ENCODE results near the gene REC8. TPM values are rescaled to one million over a fixed set of nuclear protein-coding genes. Genes with fewer than 3 reads are reported as not detected.
A peak's percentile ranks its signal among the peaks of the same experiment; 100 is the strongest.

The REC8 gene
- total and polyA plus RNA-seq, 10 of the 15 experiments (the other 5 are each of a cell fraction or from before 2014, with no cell fraction given) = 4.2 to 76.9 (median 29.1) TPM

Small RNAs within 50 kb of the gene (microRNA-seq; reads per million reads assigned to microRNA genes)
- gene MIR7703 = not detected

Small RNAs within 50 kb of the gene (small RNA-seq; reads per million reads assigned to genes)
- gene AL136295.4 = not detected
- not detected for gene CHMP4A
- gene IPO4 = 0.55 reads per million, percentile 11 among the genes with 10 or more reads in this experiment
- gene IRF9 = 0.31 reads per million
- gene MDP1 = 0.20 reads per million
- 0.82 reads per million, percentile 25 among the genes with 10 or more reads in this experiment for gene RNA5SP383

Other genes with a start within 250 kb of the REC8 start
Only the 7 nearest of the 32 such genes appear.
- 39.5 and 42.6 TPM in 2 replicates for gene EMC9, start 30.5 kb upstream of the REC8 start, total RNA-seq (2014; rRNA removed)
- gene EMC9, start 30.5 kb upstream of the REC8 start, total RNA-seq (2014; rRNA removed; fragmentation: Illumina TruSeq; extraction: Trizol) = 15.8 and 20.2 TPM in 2 replicates
- 40.9 and 45.7 TPM in 2 replicates for gene EMC9, start 30.5 kb upstream of the REC8 start, total RNA-seq (2021)
- gene EMC9, start 30.5 kb upstream of the REC8 start, polyA plus RNA-seq (2011; rRNA removed) = 11.6 and 18.1 TPM in 2 replicates
- gene EMC9, start 30.5 kb upstream of the REC8 start, polyA plus RNA-seq (2014; fragmentation: Illumina TruSeq; extraction: Trizol) = 10.6 and 15.3 TPM in 2 replicates
- 10 to 100 TPM; 15.5 to 17.8 TPM for gene EMC9, start 30.5 kb upstream of the REC8 start, polyA plus RNA-seq (2014; fragmentation: Nextera tagmentation; extraction: Ambion mirVana)
- gene EMC9, start 30.5 kb upstream of the REC8 start, polyA plus RNA-seq (2014; rRNA removed) = 44.7 and 46.2 TPM in 2 replicates
- gene EMC9, start 30.5 kb upstream of the REC8 start, polyA plus RNA-seq (2016; fragmentation: Nextera tagmentation; extraction: Ambion mirVana) = 10 to 100 TPM; 51.0 to 60.5 TPM
- 861 and 965 TPM in 2 replicates for gene PSME2, start 25.5 kb upstream of the REC8 start, total RNA-seq (2014; rRNA removed)
- 713 and 731 TPM in 2 replicates for gene PSME2, start 25.5 kb upstream of the REC8 start, total RNA-seq (2014; rRNA removed; fragmentation: Illumina TruSeq; extraction: Trizol)
- 554 and 559 TPM in 2 replicates for gene PSME2, start 25.5 kb upstream of the REC8 start, total RNA-seq (2021)
- gene PSME2, start 25.5 kb upstream of the REC8 start, polyA plus RNA-seq (2011; rRNA removed) = 409 and 510 TPM in 2 replicates
- 828 and 873 TPM in 2 replicates for gene PSME2, start 25.5 kb upstream of the REC8 start, polyA plus RNA-seq (2014; fragmentation: Illumina TruSeq; extraction: Trizol)
- gene PSME2, start 25.5 kb upstream of the REC8 start, polyA plus RNA-seq (2014; fragmentation: Nextera tagmentation; extraction: Ambion mirVana) = 1,000 to 10,000 TPM; 3,045 to 3,542 TPM
- 862 and 900 TPM in 2 replicates for gene PSME2, start 25.5 kb upstream of the REC8 start, polyA plus RNA-seq (2014; rRNA removed)
- gene PSME2, start 25.5 kb upstream of the REC8 start, polyA plus RNA-seq (2016; fragmentation: Nextera tagmentation; extraction: Ambion mirVana) = 1,000 to 10,000 TPM; 1,453 to 1,543 TPM
- gene RNF31, start 24.6 kb upstream of the REC8 start, total RNA-seq (2014; rRNA removed) = 69.5 and 73.5 TPM in 2 replicates
- gene RNF31, start 24.6 kb upstream of the REC8 start, total RNA-seq (2014; rRNA removed; fragmentation: Illumina TruSeq; extraction: Trizol) = 27.2 and 29.6 TPM in 2 replicates
- gene RNF31, start 24.6 kb upstream of the REC8 start, total RNA-seq (2021) = 87.0 and 92.7 TPM in 2 replicates
- gene RNF31, start 24.6 kb upstream of the REC8 start, polyA plus RNA-seq (2011; rRNA removed) = 12.3 and 20.8 TPM in 2 replicates
- 29.8 and 47.1 TPM in 2 replicates for gene RNF31, start 24.6 kb upstream of the REC8 start, polyA plus RNA-seq (2014; fragmentation: Illumina TruSeq; extraction: Trizol)
- 10 to 100 TPM in 1 of 2 experiments, 1 to 10 TPM in 1; 8.5 to 19.0 TPM for gene RNF31, start 24.6 kb upstream of the REC8 start, polyA plus RNA-seq (2014; fragmentation: Nextera tagmentation; extraction: Ambion mirVana)
- gene RNF31, start 24.6 kb upstream of the REC8 start, polyA plus RNA-seq (2014; rRNA removed) = 61.8 and 66.7 TPM in 2 replicates
- 10 to 100 TPM; 56.9 to 72.7 TPM for gene RNF31, start 24.6 kb upstream of the REC8 start, polyA plus RNA-seq (2016; fragmentation: Nextera tagmentation; extraction: Ambion mirVana)
- gene IRF9, start 10.8 kb upstream of the REC8 start, total RNA-seq (2014; rRNA removed) = 141 and 151 TPM in 2 replicates
- 121 and 124 TPM in 2 replicates for gene IRF9, start 10.8 kb upstream of the REC8 start, total RNA-seq (2014; rRNA removed; fragmentation: Illumina TruSeq; extraction: Trizol)
- gene IRF9, start 10.8 kb upstream of the REC8 start, total RNA-seq (2021) = 146 and 161 TPM in 2 replicates
- 210 and 234 TPM in 2 replicates for gene IRF9, start 10.8 kb upstream of the REC8 start, polyA plus RNA-seq (2011; rRNA removed)
- gene IRF9, start 10.8 kb upstream of the REC8 start, polyA plus RNA-seq (2014; fragmentation: Illumina TruSeq; extraction: Trizol) = 140 and 192 TPM in 2 replicates
- gene IRF9, start 10.8 kb upstream of the REC8 start, polyA plus RNA-seq (2014; fragmentation: Nextera tagmentation; extraction: Ambion mirVana) = 10 to 100 TPM; 47.6 to 58.7 TPM
- gene IRF9, start 10.8 kb upstream of the REC8 start, polyA plus RNA-seq (2014; rRNA removed) = 184 and 187 TPM in 2 replicates
- 100 to 1,000 TPM; 172 to 180 TPM for gene IRF9, start 10.8 kb upstream of the REC8 start, polyA plus RNA-seq (2016; fragmentation: Nextera tagmentation; extraction: Ambion mirVana)
- 77.1 and 139 TPM in 2 replicates for gene IPO4, start 16.7 kb downstream of the REC8 start, total RNA-seq (2014; rRNA removed)
- gene IPO4, start 16.7 kb downstream of the REC8 start, total RNA-seq (2014; rRNA removed; fragmentation: Illumina TruSeq; extraction: Trizol) = 21.8 and 23.0 TPM in 2 replicates
- gene IPO4, start 16.7 kb downstream of the REC8 start, total RNA-seq (2021) = 88.9 and 113 TPM in 2 replicates
- 6.6 and 12.6 TPM in 2 replicates for gene IPO4, start 16.7 kb downstream of the REC8 start, polyA plus RNA-seq (2011; rRNA removed)
- gene IPO4, start 16.7 kb downstream of the REC8 start, polyA plus RNA-seq (2014; fragmentation: Illumina TruSeq; extraction: Trizol) = 15.5 and 30.7 TPM in 2 replicates
- 10 to 100 TPM in 1 of 2 experiments, 1 to 10 TPM in 1; 7.8 to 10.3 TPM for gene IPO4, start 16.7 kb downstream of the REC8 start, polyA plus RNA-seq (2014; fragmentation: Nextera tagmentation; extraction: Ambion mirVana)
- gene IPO4, start 16.7 kb downstream of the REC8 start, polyA plus RNA-seq (2014; rRNA removed) = 44.5 and 72.1 TPM in 2 replicates
- 100 to 1,000 TPM in 1 of 2 experiments, 10 to 100 TPM in 1; 92.1 to 104 TPM for gene IPO4, start 16.7 kb downstream of the REC8 start, polyA plus RNA-seq (2016; fragmentation: Nextera tagmentation; extraction: Ambion mirVana)
- gene TM9SF1, start 23.4 kb downstream of the REC8 start, total RNA-seq (2014; rRNA removed) = 20.2 and 22.7 TPM in 2 replicates
- gene TM9SF1, start 23.4 kb downstream of the REC8 start, total RNA-seq (2014; rRNA removed; fragmentation: Illumina TruSeq; extraction: Trizol) = 10.4 and 12.1 TPM in 2 replicates
- 19.7 and 23.9 TPM in 2 replicates for gene TM9SF1, start 23.4 kb downstream of the REC8 start, total RNA-seq (2021)
- 4.3 and 11.7 TPM in 2 replicates for gene TM9SF1, start 23.4 kb downstream of the REC8 start, polyA plus RNA-seq (2011; rRNA removed)
- 11.1 and 14.0 TPM in 2 replicates for gene TM9SF1, start 23.4 kb downstream of the REC8 start, polyA plus RNA-seq (2014; fragmentation: Illumina TruSeq; extraction: Trizol)
- gene TM9SF1, start 23.4 kb downstream of the REC8 start, polyA plus RNA-seq (2014; fragmentation: Nextera tagmentation; extraction: Ambion mirVana) = 1 to 10 TPM; 7.2 to 9.8 TPM
- gene TM9SF1, start 23.4 kb downstream of the REC8 start, polyA plus RNA-seq (2014; rRNA removed) = 20.7 and 21.2 TPM in 2 replicates
- 10 to 100 TPM; 38.7 to 39.2 TPM for gene TM9SF1, start 23.4 kb downstream of the REC8 start, polyA plus RNA-seq (2016; fragmentation: Nextera tagmentation; extraction: Ambion mirVana)
- gene TSSK4, start 33.6 kb downstream of the REC8 start, total RNA-seq (2014; rRNA removed) = not detected in 2 replicates
- gene TSSK4, start 33.6 kb downstream of the REC8 start, total RNA-seq (2014; rRNA removed; fragmentation: Illumina TruSeq; extraction: Trizol) = 0.18 TPM in 1 of 2 replicates, not detected in the other
- gene TSSK4, start 33.6 kb downstream of the REC8 start, total RNA-seq (2021) = not detected in 2 replicates
- 0.07 and 0.11 TPM in 2 replicates for gene TSSK4, start 33.6 kb downstream of the REC8 start, polyA plus RNA-seq (2011; rRNA removed)
- gene TSSK4, start 33.6 kb downstream of the REC8 start, polyA plus RNA-seq (2014; fragmentation: Illumina TruSeq; extraction: Trizol) = not detected in 2 replicates
- gene TSSK4, start 33.6 kb downstream of the REC8 start, polyA plus RNA-seq (2014; fragmentation: Nextera tagmentation; extraction: Ambion mirVana) = under 1 TPM; 0.04 to 0.08 TPM
- 0.23 TPM in 1 of 2 replicates, not detected in the other for gene TSSK4, start 33.6 kb downstream of the REC8 start, polyA plus RNA-seq (2014; rRNA removed)
- under 1 TPM; 0.44 to 0.79 TPM for gene TSSK4, start 33.6 kb downstream of the REC8 start, polyA plus RNA-seq (2016; fragmentation: Nextera tagmentation; extraction: Ambion mirVana)